B cell (primary cell): ENCODE results near the gene COL4A3.

ENCODE experiments used
- CTCF ChIP-seq: fragments of 200-600 bp; IDR thresholded peaks from one replicate; pipeline ENCODE4 v1.8.0; 2022; ENCODE audit warnings: antibody characterized with exemption, mild to moderate bottlenecking
- EZH2 ChIP-seq: IDR thresholded peaks from 2 replicates; pipeline ENCODE4 v1.6.1; 2012; ENCODE audit warnings: borderline replicate concordance, low read depth, mild to moderate bottlenecking, moderate library complexity, low read length; ENCODE audit not compliant: insufficient read depth, poor library complexity, severe bottlenecking

DNA sequence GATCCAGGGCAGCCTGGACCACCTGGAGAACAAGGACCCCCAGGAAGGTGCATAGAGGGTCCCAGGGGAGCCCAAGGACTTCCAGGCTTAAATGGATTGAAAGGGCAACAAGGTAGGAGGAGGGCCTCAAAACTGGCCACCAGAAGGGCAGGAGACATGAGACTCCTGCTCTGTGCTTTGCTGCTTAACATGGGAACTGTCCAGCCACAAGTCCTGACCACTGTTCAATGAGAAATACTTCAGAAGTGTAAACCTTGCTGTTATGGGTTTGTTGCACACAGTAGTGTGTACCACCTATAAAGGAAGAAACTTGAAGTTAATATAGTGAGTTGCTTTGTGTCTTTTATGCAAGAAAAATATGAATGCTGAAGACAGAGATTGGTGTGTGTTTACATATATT lies 116.5 kb downstream of the COL4A3 start:
- TF ChIP-seq CTCF, result no peak
- TF ChIP-seq EZH2, result no peak
